Measurements from ENCODE around the gene SEMA5A. TPM values are rescaled to one million over a fixed set of nuclear protein-coding genes. Genes with fewer than 3 reads are reported as not detected.

Gene SEMA5A
- total RNA-seq, 1 experiment from 2014 or later, result 34.3 TPM

- no peak overlapping the region for H3K4me3 Mint-ChIP-seq (ENCODE audit: unreplicated experiment)
- Histone ChIP-seq H3K27me3 (replicated peaks; ENCODE audit: control insufficient read depth, insufficient read depth, low read length) (no peaks in the 10 kb centered on the region), H3K9me3 (no peaks in the 10 kb centered on the region), H3K4me3 (ENCODE audit: low read depth, low read length) (no peak overlapping the region), H3K36me3 (ENCODE audit: control insufficient read depth, insufficient read depth, low read length) (no peaks in the 10 kb centered on the region), H3K4me1 (no peaks in the 10 kb centered on the region)
- intact Hi-C loops (cut with micrococcal nuclease; ENCODE audit: unreplicated experiment), result no loop called here
- H3K4me1 Mint-ChIP-seq (ENCODE audit: low read depth, unreplicated experiment), result peaks cover under 1% of the 10 kb centered on the region
- no peak for DNase-seq
- no peaks in the 10 kb centered on the region for H3K27me3 Mint-ChIP-seq (ENCODE audit: insufficient read depth, unreplicated experiment)
- no peak overlapping the region for H3K27ac Mint-ChIP-seq (ENCODE audit: unreplicated experiment)
- H3K36me3 Mint-ChIP-seq (ENCODE audit: insufficient read depth, unreplicated experiment), result peaks cover 17% of the 10 kb centered on the region
- TF ChIP-seq, protein P1, sequence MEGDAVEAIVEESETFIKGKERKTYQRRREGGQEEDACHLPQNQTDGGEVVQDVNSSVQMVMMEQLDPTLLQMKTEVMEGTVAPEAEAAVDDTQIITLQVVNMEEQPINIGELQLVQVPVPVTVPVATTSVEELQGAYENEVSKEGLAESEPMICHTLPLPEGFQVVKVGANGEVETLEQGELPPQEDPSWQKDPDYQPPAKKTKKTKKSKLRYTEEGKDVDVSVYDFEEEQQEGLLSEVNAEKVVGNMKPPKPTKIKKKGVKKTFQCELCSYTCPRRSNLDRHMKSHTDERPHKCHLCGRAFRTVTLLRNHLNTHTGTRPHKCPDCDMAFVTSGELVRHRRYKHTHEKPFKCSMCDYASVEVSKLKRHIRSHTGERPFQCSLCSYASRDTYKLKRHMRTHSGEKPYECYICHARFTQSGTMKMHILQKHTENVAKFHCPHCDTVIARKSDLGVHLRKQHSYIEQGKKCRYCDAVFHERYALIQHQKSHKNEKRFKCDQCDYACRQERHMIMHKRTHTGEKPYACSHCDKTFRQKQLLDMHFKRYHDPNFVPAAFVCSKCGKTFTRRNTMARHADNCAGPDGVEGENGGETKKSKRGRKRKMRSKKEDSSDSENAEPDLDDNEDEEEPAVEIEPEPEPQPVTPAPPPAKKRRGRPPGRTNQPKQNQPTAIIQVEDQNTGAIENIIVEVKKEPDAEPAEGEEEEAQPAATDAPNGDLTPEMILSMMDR (IDR thresholded peaks at IDR 0.05; ENCODE audit: insufficient read depth in 1 of 2, low read depth in 1 of 2, low read length in 1 of 2, severe bottlenecking in 1 of 2, unreplicated experiment in 1 of 2), result no peak
- BruUV-seq (replicated peaks), result no TSS peak
- H3K9me3 Mint-ChIP-seq (ENCODE audit: unreplicated experiment), result no peaks in the 10 kb centered on the region
- CTCF ChIA-PET, result no interaction called here
- POLR2A ChIA-PET, result no interaction called here
Measured at GRCh38 chr5:9192266-9192665, 353.6 kb downstream of the SEMA5A start.

DNA sequence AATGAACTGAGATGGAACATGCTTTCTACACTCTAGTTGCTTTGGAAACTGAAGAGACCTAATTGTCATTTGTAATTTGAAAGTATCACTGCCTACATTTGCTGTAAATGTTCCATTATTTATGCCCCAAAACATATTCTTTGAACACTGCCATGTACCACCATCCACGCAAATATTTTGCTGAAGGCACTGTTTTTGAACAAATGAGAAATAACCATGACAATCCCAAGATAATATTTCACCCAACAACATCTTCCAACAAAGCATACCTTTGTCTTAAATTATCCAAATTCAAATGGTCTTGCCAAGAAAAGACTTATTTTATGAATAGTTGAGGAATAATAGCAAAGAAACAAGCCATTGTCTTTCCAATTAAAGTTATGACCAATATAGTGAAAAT lies 356.2 kb downstream of the SEMA5A start:
- Mint-ChIP-seq H3K36me3 (ENCODE audit: insufficient read depth, unreplicated experiment) (peaks cover 17% of the 10 kb centered on the region), H3K4me1 (ENCODE audit: low read depth, unreplicated experiment) (no peaks in the 10 kb centered on the region), H3K9me3 (ENCODE audit: unreplicated experiment) (no peaks in the 10 kb centered on the region), H3K4me3 (ENCODE audit: unreplicated experiment) (no peak overlapping the region), H3K27ac (ENCODE audit: unreplicated experiment) (no peak overlapping the region), H3K27me3 (ENCODE audit: insufficient read depth, unreplicated experiment) (no peaks in the 10 kb centered on the region)
- no peak for DNase-seq
- no peaks in the 10 kb centered on the region for H3K9me3 ChIP-seq
- H3K4me3 ChIP-seq (ENCODE audit: low read depth, low read length), result no peak overlapping the region
- ChIA-PET CTCF (no interaction called here), POLR2A (no interaction called here)
- H3K36me3 ChIP-seq (ENCODE audit: control insufficient read depth, insufficient read depth, low read length), result no peaks in the 10 kb centered on the region
- no peaks in the 10 kb centered on the region for H3K4me1 ChIP-seq
- intact Hi-C loops (cut with micrococcal nuclease; ENCODE audit: unreplicated experiment), result no loop called here
- no peaks in the 10 kb centered on the region for H3K27me3 ChIP-seq (replicated peaks; ENCODE audit: control insufficient read depth, insufficient read depth, low read length)
- TF ChIP-seq, protein P1 (IDR thresholded peaks at IDR 0.05; ENCODE audit: insufficient read depth in 1 of 2, low read depth in 1 of 2, low read length in 1 of 2, severe bottlenecking in 1 of 2, unreplicated experiment in 1 of 2), result no peak
- BruUV-seq (replicated peaks), result no TSS peak

GRCh38 chr5:9188956-9189355 lies 356.9 kb downstream of the SEMA5A start:
- Histone ChIP-seq H3K9me3 (no peaks in the 10 kb centered on the region), H3K27me3 (replicated peaks; ENCODE audit: control insufficient read depth, insufficient read depth, low read length) (no peaks in the 10 kb centered on the region), H3K36me3 (ENCODE audit: control insufficient read depth, insufficient read depth, low read length) (no peaks in the 10 kb centered on the region), H3K4me1 (no peaks in the 10 kb centered on the region), H3K4me3 (ENCODE audit: low read depth, low read length) (no peak overlapping the region)
- Mint-ChIP-seq H3K4me3 (ENCODE audit: unreplicated experiment) (no peak overlapping the region), H3K9me3 (ENCODE audit: unreplicated experiment) (no peaks in the 10 kb centered on the region), H3K27me3 (ENCODE audit: insufficient read depth, unreplicated experiment) (no peaks in the 10 kb centered on the region), H3K4me1 (ENCODE audit: low read depth, unreplicated experiment) (no peaks in the 10 kb centered on the region), H3K36me3 (ENCODE audit: insufficient read depth, unreplicated experiment) (peaks cover 19% of the 10 kb centered on the region), H3K27ac (ENCODE audit: unreplicated experiment) (no peak overlapping the region)
- DNase-seq, result no peak
- intact Hi-C loops (cut with micrococcal nuclease; ENCODE audit: unreplicated experiment), result no loop called here
- ChIA-PET CTCF (no interaction called here), POLR2A (no interaction called here)
- TF ChIP-seq, protein P1 (IDR thresholded peaks at IDR 0.05; ENCODE audit: insufficient read depth in 1 of 2, low read depth in 1 of 2, low read length in 1 of 2, severe bottlenecking in 1 of 2, unreplicated experiment in 1 of 2), result no peak
- BruUV-seq (replicated peaks), result no TSS peak
